Activated CD4-positive, CD25-positive, alpha-beta regulatory T cell treated with anti-CD3 and anti-CD28 coated beads, Interleukin-2, amount 50 U/mL, for 16 hours (primary cell): ENCODE measurements around the gene AFF3.

Experiments
- DNase-seq: peaks from one replicate; pipeline ENCODE4 v3.0.0-alpha.2; 2020; ENCODE audit warnings: low read depth, low spot score

The AFF3 gene

DNA sequence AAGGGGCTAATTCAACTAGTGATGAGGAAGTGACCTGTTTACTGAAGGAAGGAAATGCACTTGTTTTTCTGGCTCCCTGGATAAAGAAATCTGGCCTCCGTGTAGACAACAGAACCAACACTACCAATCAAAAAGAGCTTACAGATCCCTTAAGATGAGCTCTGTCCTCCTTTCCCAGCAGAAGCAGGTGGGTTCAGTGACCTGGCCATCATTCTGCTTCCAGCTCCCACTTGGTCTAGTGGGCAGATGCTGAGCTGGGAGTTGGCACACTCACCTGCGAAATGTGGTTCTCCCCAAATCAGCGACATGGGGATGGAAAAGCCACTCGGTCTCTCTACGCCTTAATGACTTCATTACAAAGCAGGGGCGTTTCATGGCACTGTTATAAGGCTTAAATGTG, 132.6 kb downstream of the AFF3 start:
- DNase-seq: no peak

DNA sequence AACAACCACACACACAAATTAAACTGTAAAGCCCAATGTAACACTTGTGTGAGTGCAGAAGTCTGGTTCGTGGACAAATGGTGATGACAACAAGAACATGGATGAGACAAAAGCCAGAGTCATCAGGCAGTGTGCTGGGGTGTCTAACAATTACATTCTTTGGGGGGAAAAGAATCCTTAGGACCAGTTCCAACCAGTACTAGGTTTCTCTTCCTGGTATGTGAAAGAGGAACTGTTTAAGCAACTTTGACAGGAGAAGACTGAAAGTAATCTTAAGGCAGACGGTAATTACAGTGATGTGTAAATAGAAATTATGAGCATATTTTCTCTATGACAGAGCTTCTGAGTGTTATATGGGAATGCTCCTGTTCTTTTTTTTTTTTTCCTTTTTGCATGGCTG, 133.4 kb downstream of the AFF3 start:
- no peak for DNase-seq

GRCh38 chr2:100006516-100006915, 135.9 kb downstream of the AFF3 start:
- no peak for DNase-seq

DNA sequence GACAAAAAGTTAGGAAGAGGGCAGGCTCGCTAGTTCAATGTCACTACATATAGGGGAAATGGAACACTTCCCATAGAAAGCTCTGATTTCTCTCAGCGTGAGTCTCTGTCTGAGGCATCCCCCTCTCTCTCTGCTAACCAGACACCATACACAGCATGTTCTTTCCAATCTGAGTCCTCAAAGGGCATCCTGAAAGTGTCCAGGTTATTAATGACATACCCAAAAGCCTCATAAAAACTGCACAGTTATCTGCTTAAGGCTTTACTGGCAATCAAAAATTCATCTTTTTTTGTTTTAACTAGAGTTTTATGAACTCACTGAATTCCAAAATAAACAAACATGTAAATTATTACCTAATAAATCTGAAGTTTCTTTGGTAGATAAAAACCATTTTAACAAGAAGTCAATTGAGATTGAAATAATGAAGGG, 137.4 kb downstream of the AFF3 start:
- no peak for DNase-seq

- DNase-seq: no peak
Measured at GRCh38 chr2:100004348-100004884, 138.0 kb downstream of the AFF3 start.

DNA sequence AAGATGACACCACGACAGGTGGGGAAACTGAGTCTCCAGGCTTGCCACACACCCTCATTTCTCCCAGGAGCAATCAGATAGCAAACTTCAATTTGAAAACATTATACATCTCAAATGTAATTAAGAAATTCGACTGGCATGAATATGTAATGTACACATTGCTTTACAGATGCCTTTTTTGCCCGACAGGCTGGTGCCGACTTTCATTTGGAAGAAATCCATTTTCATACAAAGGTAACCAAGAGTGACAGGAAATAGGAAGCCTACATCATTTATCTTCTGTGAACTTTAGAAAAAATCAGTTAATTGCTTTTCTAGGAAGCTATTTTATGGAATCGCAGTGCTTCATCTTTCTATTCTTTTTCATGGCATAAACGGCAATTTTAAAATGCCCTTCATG, 140.3 kb downstream of the AFF3 start:
- DNase-seq: no peak

- DNase-seq: no peak
Measured at GRCh38 chr2:100000915-100001707, 141.3 kb downstream of the AFF3 start.

DNA sequence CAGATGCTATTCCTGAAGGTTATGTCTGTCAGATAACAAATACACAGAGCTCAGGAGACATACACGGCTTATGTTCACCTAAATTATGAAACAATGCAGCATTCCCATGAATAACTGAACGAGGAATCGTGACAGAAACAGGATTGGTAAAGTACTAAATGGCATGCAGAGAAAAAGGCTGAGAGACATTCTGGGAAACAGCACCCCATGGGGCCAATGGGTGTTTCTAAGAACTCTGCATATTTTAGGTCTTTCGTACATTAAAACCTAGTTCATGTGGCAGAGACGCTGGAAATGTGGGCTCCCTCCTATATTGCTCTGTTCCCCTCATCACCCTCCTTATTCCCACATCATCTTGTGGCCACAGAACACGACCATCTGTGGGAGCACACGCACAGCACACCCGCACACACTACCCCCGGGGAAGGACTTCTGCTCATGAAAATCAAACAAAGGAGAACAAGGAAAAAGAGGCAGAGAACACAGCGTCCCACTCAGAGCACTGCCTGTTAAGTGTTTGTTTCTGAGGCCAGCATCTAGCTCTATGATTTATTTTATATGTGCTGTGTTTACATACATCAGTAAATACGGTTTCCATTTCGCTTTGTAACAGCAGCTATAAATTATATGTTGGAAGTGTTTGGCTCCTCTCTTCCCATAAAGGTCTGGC, 143.6 kb downstream of the AFF3 start:
- DNase-seq: no peak

DNA sequence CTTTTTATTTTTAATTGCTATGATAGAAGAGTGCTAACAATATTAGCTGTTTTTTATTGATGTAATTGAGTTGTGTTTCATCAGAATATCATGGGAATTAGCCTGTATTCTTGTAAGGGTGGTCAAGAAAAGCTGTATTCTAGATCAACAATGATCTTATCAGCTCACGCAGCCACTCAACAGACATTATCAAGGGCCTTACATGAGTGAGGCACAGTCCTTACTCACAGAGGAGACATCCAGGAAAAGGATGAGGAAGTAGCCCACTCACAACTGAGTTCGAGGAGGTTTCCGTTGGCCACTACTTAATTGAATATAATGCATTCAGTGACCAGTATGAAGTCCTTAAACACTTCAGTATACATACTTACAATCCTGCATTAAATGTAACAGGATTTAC, 152.5 kb downstream of the AFF3 start:
- no peak for DNase-seq

DNA sequence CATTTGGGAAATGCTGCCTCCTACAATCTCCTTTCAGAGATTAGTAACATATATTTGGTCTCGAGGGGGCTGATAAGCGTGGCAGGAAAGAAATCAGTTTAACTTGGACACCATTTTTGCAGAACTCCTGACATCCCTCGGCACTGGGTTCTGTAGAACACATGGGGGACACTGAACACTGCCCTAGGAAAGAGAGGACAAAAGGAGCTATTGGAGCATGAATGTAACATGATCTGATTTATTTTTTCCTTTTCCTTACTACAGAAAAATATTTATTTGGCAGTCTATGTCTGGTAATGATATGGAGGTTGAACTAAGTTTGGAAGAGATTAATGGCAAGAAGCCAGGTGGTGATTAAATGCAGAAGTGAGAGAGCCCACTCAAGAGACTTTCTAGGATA, 153.8 kb downstream of the AFF3 start:
- DNase-seq: no peak

GRCh38 chr2:99987160-99987559, 155.2 kb downstream of the AFF3 start:
- DNase-seq: no peak

DNA sequence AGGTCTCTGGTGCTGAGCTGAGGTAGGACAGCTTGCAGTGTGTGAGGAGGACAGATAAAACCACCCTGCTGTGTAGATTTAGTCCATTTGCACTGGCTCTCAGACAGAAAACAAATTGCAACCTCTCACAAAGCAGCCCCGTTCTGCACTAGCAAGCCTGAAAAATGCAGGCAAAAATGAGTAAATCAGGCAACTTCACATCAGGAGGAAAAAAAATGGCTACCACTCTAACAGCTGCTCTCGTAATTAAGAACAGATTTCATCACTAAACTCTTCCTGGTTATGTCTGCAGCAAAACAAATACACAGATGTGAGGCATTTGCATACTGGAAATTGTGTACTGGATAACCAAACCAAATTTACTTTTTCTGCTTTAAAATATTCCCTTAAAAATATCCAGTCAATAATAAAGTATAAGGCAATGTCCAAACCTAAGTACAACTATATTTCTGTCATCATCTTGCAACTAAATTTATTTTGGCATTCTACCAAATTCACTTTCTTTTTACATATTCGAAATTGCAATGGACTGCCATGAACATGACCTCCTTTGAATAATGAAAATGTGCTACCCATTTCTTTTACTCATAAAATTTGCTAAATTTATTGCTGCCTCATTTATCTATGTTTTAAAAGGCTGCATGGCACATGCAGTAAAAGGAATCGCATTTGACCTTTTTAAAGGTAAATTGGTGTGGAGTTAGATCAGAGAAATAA, 157.4 kb downstream of the AFF3 start:
- no peak for DNase-seq

DNA sequence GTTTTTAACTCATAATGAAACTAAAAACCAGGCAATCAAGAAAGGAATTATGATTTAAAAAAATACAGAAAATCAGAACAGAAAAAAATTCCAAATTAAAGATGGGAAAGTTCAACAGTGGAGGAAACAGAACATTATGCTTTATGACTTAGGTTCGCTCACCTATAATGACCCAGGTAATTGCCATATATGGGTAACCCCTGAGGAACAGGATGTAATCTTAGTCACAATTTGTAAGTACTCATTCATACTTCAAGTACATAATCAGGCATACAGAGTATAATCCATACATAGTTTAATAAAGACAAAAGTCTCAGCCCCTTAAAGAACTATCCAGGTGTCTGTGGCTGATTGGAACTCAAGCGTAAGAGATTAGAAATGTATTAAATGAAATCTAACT, 159.6 kb downstream of the AFF3 start:
- no peak for DNase-seq

GRCh38 chr2:99981840-99982239, 160.6 kb downstream of the AFF3 start:
- no peak for DNase-seq

GRCh38 chr2:99980176-99980575, 162.2 kb downstream of the AFF3 start:
- no peak for DNase-seq

DNA sequence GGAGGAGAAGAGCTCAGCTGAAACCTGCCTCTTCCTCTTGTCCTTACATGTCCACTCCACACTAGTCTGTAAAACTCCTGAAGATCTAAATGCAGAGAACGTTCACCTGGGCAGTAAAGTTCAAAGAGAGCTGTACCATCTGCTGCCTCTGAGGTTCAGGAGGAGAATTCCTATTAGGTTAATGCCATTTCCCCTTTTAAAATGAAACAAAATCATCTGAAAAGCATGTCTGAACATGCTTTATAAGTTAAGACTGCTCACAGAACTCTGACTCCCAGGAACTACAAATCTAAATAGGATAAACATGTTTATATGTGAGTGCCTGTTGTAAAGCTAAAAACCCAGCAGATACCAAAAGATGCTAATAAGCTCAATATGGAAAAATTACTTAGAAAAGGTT, 164.4 kb downstream of the AFF3 start:
- DNase-seq: no peak

- no peak for DNase-seq
Measured at GRCh38 chr2:99975386-99975785, 167.0 kb downstream of the AFF3 start.

GRCh38 chr2:99974682-99975375, 167.6 kb downstream of the AFF3 start:
- no peak for DNase-seq

GRCh38 chr2:99974275-99974674, 168.1 kb downstream of the AFF3 start:
- no peak for DNase-seq

DNA sequence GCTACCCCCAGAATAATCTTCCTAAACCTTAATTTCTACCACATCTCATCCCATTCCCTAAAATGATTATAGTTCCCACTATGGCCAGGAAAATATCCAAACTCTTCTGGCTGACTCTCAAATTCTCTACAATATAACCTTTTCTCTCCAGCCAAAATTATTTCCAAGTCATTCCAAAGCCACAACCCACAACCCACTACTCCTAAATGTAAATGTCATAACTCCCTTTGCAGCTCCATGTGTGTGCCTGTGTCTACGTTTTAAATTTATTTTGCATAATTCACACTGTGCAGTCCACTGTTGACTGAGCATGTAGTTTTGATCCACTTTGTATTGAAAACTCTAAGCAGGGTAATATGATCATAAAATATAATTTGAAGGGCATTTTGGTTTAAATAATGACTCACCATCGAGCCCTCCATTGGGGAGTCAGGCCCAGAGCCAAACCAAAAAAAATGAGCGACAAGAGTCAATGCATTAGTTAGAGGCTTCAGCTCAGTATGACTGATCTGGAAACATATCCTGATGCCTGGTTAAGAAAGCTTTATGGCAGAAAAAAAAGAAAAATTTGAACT, 171.0 kb downstream of the AFF3 start:
- DNase-seq: no peak

DNA sequence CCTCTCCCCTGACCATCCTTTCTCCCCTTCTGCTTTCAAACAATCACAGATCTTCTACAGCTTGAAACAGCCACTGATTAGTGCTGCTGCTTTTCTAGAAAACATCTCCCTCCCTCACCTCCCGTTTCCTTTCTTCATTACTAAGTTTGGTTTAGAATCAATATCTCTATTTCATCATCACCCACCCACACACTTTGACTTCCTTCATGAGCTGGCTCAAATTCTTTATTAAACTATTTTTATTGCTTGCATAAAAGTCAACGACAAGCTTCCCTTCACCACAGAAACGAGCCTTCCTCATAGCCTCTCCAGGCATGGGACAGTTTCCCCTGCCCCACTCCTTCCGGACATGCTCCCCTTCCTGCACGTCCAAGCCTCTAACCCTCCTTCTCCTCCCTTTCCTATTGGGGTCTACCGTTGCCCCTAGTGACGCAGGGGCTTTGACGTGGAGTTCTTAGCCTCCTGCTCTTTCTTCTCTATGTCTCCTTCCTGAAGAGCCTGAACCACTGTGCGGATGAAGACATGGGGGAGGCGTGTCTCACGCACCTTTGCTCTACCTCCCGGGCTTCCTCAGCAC, 172.0 kb downstream of the AFF3 start:
- DNase-seq: no peak
